HG02938 (cell line): ENCODE results near the gene UTRN.

Experiments used
- ATAC-seq: cut with Tn5 transposase; IDR thresholded peaks from one replicate; pipeline ENCODE4 v1.9.1; 2021; ENCODE audit warnings: mild to moderate bottlenecking, moderate library complexity; ENCODE audit not compliant: unreplicated experiment

Gene UTRN

GRCh38 chr6:144307880-144308279 is 22.7 kb downstream of the UTRN start:
- no peak for ATAC-seq

- peak; percentile 55 for ATAC-seq
Measured at GRCh38 chr6:144310765-144311164, 25.6 kb downstream of the UTRN start.

GRCh38 chr6:144311361-144311760 is 26.2 kb downstream of the UTRN start:
- ATAC-seq = no peak

GRCh38 chr6:144314003-144314485 is 28.9 kb downstream of the UTRN start:
- no peak for ATAC-seq

- no peak for ATAC-seq
Measured at GRCh38 chr6:144314562-144314961, 29.4 kb downstream of the UTRN start.

GRCh38 chr6:144315226-144315980 is 30.3 kb downstream of the UTRN start:
- ATAC-seq = no peak

- no peak for ATAC-seq
Measured at GRCh38 chr6:144315981-144316861, 31.1 kb downstream of the UTRN start.

- no peak for ATAC-seq
Measured at GRCh38 chr6:144316862-144317195, 31.7 kb downstream of the UTRN start.

- ATAC-seq = no peak
Measured at GRCh38 chr6:144317736-144318135, 32.6 kb downstream of the UTRN start.

- no peak for ATAC-seq
Measured at GRCh38 chr6:144319211-144319610, 34.1 kb downstream of the UTRN start.

GRCh38 chr6:144320741-144321140 is 35.6 kb downstream of the UTRN start:
- ATAC-seq = no peak

- ATAC-seq = no peak
Measured at GRCh38 chr6:144321839-144322591, 36.9 kb downstream of the UTRN start.

- no peak for ATAC-seq
Measured at GRCh38 chr6:144325232-144325631, 40.1 kb downstream of the UTRN start.

- ATAC-seq = no peak
Measured at GRCh38 chr6:144326393-144326792, 41.3 kb downstream of the UTRN start.

GRCh38 chr6:144327081-144327480 is 41.9 kb downstream of the UTRN start:
- no peak for ATAC-seq

- ATAC-seq = no peak
Measured at GRCh38 chr6:144330017-144330987, 45.2 kb downstream of the UTRN start.

- no peak for ATAC-seq
Measured at GRCh38 chr6:144331491-144331969, 46.4 kb downstream of the UTRN start.

GRCh38 chr6:144332177-144332576 is 47.0 kb downstream of the UTRN start:
- ATAC-seq = no peak

- peak; percentile 67 for ATAC-seq
Measured at GRCh38 chr6:144334150-144334708, 49.1 kb downstream of the UTRN start.
